CD4-positive, alpha-beta T cell treated with Interleukin-6 at 100 ng/mL for 8 hours (primary cell): ENCODE measurements around the gene PRKG1.
"Not testable (repeated sequence)": the region's sequence is repeated elsewhere in the genome, so short reads cannot be mapped to it uniquely, and the experiment has no call there.

Source experiments
- DNase-seq: peaks from one replicate; pipeline ENCODE4 v3.0.0-alpha.2; 2020; ENCODE audit warnings: mixed read lengths, low spot score

PRKG1 gene

DNA sequence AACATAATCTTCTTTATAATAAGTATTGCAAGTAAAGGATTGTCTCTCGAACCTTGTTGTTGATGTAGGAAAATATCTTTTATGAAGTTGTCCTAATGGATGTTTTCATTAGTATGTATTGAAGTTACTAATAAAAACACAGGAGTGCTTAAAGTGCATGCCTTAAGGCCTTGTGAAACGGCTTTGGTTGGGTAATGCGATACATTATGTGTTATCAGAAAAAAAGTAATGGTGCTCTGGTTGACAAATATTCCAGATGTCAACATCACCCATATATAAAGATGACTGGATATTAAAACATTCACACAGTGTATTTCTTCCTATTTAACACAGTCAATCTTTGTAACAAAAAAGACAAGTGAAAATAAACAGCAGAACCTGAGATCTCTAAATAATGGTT is 310.7 kb downstream of the PRKG1 start:
- DNase-seq: no peak

DNA sequence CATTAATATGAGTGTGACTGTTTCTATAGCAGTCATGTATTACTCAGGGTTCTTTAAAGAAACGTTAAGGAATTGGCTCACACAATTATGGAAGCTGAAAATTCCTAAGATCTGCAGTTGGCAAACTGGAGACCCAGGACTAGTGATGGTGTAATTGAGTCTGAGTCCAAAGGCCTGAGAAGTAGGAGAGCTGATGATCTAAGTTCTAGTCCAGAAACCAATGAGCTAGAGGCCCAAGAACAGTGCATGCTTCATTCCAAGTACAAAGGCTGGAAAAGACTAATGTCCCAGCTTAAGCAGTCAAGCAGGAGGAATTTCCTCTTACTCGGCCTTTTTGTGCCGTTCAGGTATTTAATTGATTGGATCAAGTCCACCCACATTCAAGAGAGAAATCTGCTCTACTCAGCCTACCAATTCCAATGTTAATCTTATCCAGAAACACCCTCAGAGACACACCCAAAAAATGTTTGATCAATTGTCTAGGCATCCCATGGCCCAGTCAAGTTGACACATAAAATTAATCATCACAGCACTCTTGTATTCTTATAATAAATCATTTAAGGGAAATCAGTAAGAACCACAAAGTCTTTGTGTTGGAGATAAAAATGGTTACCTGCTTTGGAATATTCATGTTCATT is 312.1 kb downstream of the PRKG1 start:
- DNase-seq: no peak

DNA sequence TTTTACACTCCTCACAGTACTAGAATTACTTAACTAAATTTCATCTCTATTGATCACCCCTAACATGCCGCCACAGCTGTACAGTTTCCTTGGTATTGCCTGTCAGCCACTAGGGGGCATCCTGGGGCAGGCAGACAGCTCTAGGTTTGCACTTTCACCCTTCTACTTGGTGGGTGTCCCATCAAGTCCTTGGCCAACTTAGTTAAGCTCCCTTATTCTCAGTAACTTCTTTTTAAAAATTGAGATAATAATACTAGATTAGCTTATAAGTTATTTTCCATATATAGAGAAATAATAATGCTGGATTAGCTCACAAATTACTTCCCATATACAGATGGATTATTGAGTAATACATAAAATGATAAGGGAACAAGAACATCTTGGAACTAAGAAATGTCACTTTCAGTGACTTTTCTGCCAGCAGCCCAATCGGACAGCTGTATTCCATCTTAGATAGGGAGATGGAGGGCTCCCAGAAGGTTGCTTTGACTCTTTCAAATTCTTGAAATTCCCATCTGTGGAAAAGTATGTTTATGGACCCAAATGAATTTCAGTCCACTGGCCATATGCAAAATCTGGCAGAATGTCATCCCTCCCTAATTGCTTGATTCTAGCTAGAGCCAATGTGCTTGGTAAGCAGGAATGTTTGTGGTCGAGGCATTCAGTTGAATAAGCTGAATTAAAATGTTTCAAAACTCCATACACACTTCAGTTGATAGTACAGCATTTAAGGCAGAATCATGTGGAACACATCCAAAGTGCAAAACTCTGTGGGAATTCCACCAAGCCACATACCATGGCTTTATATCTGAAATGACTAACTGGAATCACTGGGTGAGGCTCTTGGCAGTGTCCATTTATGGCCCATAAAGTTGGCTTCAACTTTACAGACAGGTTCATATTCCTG is 315.4 kb downstream of the PRKG1 start:
- DNase-seq: no peak

DNA sequence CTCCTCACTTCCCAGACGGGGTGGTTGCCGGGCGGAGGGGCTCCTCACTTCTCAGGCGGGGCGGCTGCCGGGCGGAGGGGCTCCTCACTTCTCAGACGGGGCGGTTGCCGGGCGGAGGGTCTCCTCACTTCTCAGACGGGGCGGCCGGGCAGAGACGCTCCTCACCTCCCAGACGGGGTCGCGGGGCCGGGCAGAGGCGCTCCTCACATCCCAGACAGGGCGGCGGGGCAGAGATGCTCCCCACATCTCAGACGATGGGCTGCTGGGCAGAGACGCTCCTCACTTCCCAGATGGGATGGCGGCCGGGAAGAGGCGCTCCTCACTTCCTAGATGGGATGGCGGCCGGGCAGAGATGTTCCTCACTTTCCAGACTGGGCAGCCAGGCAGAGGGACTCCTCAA is 318.7 kb downstream of the PRKG1 start:
- not testable (repeated sequence) for DNase-seq

DNA sequence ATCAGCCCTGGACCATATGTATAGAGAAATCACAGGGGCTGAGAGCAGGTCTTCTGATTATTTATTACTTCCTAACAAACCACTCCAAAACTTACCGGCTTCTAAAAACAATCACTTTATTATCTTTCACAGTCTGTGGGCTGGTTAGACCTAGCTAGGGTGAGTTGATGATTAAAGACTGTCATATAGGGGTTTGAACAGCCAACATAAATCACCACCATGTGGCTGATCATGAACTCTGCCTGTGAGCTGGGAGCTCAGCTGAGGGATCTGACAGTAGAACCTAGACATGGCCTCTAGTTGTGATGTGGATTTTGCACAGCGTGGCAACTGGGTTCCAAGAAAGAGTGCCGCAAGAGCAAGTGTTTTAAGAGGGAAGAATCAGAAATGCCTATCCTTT is 319.8 kb downstream of the PRKG1 start:
- no peak for DNase-seq

DNA sequence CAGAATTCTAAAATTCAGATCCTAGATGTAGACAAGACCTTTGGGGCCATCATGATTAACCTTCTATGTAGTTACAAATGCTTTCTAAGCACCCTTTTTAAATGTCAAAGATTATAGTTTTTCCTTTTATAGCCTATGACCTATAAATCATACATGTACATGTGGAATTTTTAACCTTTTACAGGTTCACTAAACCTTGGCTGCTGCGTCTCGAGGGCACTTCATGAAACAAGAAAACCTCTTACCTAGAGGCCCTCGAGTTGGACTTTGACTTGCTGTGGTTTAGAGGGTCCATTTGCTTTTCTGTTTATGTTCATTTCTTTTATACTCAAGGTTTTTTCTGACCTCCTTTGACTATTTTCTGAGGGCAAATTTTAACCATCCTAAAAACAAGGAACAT is 323.0 kb downstream of the PRKG1 start:
- no peak for DNase-seq

DNA sequence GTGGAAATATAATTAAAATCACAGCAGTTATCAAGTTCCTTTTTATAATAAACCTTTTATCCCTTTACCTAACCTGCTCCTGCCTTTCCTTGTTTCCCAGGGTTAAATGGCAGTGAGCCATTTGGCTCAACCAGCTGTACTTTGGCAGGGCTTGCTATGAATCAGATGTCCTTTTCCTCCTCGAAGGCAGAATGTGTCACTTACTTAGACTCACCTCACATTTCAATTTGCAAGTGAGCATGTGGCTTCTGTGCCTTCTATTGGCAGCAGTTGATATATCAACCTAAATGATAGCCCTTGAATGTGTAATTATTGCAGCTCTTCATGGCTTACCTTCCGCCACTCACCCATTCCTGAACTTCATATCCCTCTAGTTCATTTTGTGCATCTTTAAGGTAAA is 323.4 kb downstream of the PRKG1 start:
- no peak for DNase-seq

DNA sequence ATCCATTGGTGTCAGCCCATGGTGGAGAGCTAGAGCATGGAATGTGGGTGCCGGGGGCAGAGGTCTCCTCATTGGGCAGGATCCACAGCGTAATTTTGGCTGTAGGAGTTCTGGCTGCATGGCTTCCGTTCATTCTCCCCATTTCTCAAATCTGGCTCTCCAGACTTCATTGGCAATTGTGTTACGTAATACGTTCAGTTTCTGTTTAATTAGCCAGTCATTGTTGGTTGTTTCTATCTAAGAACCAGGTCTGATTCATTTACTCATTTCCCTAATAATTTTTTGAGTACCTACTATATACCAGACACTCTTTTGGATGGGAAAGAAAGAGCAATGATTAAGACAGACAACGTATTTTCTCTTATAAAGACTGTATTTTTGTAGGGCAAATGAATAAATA is 325.6 kb downstream of the PRKG1 start:
- no peak for DNase-seq

DNA sequence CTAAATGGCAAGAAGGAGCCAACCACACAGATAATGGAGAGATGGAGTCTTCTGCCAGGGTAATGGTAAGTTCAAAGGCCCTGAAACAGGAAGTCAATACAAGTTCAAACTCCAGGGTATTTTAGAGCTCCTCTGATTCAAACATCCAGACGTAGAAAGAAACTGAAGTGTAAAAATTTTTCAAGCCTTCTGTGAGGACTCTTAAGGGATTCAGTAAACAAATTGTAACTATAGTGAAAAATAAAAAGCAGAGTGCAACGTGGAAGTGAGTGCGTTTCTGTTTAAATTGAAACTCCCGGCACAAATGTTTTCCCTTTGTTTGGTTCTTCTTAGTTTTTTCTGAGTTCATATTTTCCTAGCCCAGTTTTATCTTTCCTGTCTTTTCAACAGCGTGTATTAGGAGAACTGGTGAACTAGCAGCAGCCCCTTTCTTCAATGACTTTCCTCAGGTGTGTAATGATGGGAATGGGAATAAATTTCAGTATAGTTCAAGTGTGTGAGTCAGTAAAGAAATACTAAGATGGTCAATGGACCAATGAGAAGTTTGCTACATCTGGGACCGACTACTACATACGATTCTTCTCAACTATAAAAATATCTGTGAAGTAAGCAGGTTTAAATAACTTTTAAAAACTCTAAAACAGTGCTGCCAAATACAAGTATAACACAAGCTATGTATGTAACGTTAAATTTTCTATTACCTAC is 326.3 kb downstream of the PRKG1 start:
- no peak for DNase-seq

DNA sequence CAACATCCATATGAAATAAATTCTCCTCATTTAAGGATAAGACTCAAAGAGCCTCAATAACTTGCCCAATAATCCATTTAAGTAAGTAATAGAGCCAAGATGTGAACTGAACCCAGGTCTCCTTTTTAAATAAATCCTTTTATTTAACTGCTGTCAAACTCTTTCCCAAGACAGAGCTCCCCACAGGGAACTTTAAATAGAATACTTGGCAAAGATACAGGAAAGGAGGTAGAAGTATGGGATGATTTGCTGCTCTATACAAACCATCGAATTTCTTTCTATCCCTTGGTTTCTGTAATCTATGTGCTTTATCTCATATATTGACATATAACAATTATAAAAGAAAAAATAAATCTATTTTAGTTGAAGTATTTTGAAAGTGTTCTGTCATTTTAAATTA is 329.2 kb downstream of the PRKG1 start:
- no peak for DNase-seq

DNA sequence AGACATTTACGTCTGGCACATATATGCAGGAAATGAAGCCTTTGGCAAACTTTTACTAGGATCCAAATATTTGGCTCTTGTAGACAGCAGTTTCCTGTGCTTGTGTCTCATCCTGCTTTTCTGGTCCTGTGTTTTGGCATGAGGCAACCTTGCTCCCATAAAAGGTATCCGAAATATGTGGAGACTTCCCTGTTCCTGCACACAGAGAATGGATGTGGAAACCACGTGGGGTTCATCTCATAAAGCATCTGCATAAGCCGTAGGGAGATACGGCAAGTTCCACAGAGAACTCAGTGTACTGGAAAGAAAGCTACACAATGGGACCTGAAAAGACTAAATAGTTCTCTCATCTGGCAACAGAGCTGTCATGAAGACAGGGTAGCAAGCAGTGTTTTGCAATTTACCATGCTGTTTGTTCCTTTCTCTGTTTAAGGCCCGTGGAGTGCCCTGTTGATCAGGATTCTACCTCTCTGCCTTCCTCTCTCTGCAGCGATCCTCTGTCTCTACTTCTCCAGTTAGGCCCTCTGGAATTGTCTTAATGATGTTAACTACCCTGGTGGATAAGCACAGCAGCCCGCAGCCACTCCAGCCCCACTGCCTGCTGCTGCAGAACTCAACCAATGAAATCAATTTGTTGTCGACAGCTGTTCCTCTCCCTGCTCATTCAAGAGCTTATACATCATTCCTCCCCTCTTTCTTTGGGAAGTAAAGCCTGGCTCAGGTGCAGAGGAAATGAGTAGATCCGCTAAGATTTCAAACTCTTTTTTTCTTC is 331.5 kb downstream of the PRKG1 start:
- DNase-seq: no peak

DNA sequence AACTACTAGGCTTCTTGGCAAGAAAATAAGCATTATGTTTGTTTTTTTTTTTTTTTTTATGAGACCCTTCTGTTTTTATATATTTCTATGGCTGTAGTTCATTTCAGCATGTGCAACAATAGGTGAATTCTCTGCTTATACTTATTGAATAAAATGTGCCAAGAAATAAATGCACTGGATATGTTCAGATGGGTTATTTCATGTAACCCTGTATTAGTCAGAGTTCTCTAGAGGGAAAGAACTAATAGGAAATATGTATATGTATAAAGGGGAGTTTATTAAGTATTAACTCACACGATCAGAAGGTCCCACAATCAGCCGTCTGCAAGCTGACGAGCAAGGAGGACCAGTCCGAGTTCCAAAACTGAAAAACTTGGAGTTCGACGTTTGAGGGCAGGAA is 332.3 kb downstream of the PRKG1 start:
- no peak for DNase-seq

DNA sequence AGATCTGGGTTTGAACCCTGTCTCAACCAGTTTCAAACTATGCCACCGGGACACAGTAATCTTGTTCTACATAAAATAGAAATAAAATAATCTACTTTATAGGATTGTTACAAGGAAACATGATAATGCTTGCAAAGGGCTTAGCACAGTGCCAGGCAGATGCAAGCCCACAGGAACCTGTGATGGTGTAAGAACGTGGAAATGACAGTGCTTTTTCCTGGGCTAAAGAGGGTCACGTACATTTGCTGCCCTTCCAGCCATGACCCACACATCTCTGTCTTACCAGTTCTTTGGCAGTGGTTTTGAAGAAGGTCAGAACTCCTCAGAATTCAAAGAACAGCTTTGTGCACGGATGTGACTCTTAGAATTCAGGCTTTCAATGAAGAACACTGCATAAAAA is 342.2 kb downstream of the PRKG1 start:
- DNase-seq: no peak

DNA sequence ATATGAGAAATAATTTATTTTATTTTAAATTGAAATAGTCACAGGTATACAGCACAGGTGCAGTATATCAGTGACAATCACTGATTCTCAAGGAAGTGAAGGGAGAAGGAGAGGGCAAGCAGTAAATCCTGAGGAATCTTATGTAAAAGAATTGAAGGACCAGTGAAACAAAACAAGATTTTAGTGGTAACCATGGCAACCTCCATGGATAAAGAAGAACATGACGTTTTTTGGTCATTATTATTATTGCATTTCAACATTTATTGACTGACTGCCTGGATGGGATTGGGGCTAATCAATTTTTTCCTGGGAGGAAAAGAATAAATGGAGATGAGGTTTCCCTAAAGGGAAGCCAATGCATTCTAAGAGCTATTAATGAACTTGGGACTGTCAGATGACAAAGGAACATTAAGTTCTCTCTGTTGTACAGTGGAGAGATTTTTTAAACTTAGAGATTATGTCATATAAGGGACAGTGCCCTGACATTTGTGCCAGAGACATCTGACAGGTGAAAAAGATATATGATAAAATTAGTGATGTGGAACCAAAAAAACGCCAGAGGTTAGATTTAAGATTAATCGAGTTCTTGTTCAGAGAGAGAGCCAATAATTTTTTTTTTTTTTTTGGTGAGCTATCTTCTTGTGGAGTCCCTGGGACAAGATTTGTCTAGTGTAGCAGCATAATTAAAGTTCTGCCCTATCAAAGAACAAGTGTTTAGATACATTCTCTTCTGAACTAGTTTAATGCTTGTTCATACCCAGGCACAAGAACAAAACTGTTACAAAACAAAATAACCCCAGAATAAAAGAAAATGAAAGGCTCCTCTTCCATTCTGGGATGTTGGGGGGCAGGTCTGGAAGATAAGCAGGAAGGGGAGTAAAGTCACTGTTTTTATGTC is 345.2 kb downstream of the PRKG1 start:
- DNase-seq: no peak

DNA sequence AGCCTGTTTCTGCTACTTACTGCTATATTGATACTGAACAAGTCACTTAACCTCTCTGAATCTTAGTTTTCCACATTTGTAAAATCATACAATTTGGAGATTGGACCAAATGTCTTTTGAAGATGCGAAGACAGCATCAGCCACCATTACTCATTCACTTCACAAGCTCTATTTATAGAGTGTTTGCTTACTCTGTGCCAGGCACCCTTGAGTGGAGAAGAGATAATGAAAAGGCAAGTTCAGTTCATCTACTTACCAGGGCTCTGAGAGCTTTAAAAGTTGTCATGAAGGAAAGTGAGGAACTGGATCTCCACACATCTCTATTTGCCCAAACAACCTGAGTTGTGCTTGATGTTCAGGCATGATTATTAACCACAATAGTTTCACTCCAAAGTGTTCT is 347.6 kb downstream of the PRKG1 start:
- DNase-seq: no peak

DNA sequence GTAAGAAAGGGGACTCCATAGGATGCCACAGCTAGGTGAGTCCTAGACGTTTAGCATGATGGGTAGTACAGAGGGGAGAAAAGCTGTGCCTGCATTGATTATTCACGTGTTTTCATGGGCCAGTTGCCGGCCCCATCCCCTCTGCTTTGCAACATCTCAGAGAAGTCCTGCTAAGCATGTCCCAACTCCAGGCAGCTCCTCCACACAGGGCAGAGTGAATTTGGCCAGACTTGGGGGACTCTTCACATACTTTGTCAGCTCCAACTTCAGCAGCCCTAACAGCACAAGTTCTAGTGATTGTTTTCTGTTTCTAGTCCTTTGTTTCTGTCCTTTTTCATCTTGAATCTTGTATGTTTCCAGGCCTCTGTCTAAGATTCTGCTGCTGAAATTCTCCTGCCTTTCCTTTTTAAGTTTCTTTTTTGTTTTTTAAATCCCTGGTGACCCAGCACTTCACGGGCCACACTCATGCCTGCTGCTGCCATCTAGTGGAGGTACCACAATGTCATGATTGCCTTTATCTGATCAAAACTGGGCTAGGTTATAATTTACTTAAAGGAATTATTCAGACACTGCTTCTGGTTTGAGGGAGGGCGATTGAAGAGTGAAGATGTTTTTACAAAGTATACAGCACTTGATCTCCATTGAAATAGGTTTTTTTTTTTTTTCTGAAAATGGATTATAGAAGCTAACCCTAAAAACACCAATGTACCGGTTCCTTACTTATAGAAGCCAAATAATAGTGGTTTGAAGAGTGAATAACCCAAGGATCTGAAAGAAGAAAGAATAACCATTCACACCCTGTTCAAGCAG is 348.2 kb downstream of the PRKG1 start:
- DNase-seq: no peak

DNA sequence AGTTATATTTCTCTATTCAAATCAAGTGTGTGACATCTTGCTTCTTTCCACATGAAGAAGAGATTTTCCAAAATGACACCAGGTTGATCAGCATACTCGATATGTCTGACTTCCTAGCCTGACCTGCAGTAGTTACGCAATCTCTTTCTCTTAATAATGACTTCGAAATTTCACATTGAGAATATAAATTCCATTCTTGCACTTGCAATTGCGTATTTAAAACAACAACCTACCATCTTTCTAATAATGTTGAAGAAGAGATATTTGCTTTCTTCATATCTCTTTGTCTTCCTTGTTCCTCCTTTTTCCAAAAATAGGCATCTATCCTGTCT is 348.8 kb downstream of the PRKG1 start:
- DNase-seq: no peak

DNA sequence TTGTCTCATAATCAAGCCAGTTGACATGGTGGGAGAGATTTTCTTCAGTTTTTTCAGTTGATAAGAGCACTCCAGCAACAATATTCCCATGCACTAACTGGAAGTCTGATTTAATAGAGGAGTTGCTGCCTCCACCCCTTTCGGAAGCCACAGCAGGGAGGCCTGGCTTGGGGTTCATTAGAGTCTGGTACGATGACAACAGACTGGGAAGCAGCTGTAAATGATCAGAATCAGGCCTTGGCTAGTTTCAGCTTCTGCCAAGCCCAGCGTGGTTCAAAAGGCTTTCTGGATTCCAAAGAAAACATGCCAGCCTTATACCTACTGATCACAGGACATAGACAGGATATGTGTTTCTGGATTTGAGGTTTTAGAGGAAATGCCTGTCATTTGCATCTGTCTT is 351.1 kb downstream of the PRKG1 start:
- DNase-seq: no peak

DNA sequence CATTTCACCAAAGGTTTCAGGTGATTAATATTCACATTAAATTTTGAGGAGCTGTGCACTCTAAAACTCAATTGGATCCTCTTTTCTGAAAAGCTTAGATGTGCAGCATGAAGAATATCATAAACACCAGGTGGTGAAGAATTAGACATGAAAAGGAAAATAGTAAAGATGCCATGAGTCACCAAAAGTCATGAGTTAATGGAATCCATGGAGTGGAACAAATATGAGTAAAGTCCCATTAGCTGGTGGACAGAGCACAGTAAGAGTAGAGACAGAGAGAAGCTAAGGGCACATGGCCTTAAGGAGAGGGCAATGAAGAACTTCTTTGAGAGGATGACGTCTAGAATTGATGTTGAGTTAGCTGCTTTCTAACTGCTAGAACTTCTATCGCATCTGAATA is 353.5 kb downstream of the PRKG1 start:
- DNase-seq: no peak

DNA sequence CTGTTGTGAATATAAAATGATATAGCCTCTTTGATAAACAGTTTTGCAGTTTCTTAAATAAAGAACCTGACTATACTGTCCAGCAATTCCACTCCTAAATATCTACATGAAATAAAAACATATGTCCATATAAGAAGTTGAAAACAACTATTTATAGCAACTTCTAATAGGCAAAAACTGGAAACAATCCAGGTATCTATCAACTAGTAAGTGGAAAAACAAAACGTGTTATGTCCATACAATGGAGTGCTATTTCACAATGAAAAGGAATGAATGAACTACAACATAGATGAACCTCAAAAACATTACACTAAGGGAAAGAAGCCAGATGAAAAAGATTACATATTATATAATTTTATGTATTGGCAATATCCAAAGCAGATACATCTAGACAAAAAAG is 356.2 kb downstream of the PRKG1 start:
- DNase-seq: no peak
